ENCODE measurements around the gene P2RY12.
A peak's percentile ranks its signal among the peaks of the same experiment; 100 is the strongest.

Gene P2RY12

DNA sequence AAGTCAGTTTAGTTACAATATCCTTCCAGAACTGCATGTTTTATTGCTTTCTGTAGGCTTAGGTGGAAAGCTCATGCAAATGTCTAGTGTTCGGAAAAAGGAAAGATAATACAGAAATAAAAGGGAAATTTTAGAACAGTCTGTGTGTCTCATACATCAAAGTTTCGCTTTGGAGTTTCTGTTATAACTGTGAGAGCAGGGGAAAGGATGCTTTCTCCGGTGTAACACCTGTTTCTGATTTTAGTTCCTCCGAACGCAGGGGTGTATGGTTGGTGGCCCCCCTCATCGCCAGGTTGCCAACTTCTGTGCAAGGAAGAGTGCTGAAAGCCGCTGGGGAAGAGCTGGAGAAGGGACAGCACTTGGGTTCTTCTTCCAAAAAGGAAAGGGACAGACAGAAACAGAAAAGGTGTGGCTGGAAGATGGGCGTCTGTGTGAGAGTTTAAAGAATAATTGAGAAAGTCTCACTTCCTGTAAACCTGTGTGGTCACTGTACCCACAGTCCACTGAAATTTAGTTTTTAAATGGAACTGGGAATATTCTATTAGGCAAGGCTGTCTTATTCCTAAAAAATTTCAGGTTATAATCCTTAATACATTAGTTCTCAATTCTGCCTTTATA, 6.7 kb downstream of the P2RY12 start:
- H3K4me3 ChIP-seq (ENCODE audit: low read length) = peak overlapping the region; percentile 42
- peaks cover 17% of the 10 kb centered on the region for H3F3A ChIP-seq (ENCODE audit: control insufficient read depth, insufficient read depth)
- H3K9me3 ChIP-seq (ENCODE audit: control insufficient read depth, insufficient read depth, low read length) = no peaks in the 10 kb centered on the region

DNA sequence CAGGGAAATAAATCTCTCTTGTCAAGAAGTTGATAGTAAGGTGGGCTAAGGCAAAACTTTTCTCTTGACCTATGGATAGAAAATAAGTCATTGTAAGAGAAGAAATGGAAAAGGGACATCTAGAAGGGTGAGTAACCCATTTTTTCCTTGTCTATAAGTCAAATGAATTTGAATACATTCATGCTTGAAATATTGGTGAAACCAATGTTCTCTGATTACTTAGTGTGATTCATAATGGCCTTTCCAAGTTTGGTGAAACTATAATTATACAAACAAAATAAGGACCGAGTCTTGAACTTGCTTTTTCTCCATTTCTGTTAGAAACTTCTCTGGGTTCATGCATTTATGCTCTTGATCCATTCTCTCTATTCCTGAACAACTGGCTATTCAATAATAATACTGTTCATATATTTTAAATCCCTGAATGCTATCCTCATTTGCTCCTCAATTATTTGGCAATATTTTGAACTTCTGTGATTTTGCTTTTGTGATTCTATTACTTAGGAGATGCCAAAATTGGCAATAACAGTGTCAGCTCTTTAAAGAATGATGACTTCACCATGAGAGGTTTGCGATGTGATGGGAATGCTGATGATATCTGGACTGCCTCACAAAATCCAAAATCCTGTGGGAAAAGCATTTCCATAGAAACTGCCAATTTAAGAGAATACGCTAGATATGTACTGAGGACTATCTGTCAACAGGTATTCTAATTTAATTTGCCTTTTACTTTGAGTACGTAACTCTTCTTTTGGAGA, 12.3 kb downstream of the P2RY12 start:
- Histone ChIP-seq H3K79me2 (ENCODE audit: control insufficient read depth, low read length) (no peaks in the 10 kb centered on the region), H4K20me1 (ENCODE audit: control insufficient read depth, insufficient read depth, low read depth, low read length) (no peaks in the 10 kb centered on the region), H3K36me3 (ENCODE audit: control insufficient read depth, low read length) (no peaks in the 10 kb centered on the region), H3K4me1 (ENCODE audit: control insufficient read depth, low read length) (peaks cover 10% of the 10 kb centered on the region), H3K4me2 (ENCODE audit: low read length) (no peak overlapping the region), H3K9me3 (ENCODE audit: control insufficient read depth, insufficient read depth, low read length) (no peaks in the 10 kb centered on the region), H3K27me3 (ENCODE audit: control insufficient read depth, low read length) (no peaks in the 10 kb centered on the region), H3K4me3 (ENCODE audit: low read length) (no peak overlapping the region), H3K27ac (ENCODE audit: low read depth, low read length) (no peak overlapping the region), H3F3A (ENCODE audit: control insufficient read depth, insufficient read depth) (no peaks in the 10 kb centered on the region), H3K9me2 (replicated peaks; ENCODE audit: control insufficient read depth, low read length) (no peaks in the 10 kb centered on the region)
- TF ChIP-seq, protein P1, sequence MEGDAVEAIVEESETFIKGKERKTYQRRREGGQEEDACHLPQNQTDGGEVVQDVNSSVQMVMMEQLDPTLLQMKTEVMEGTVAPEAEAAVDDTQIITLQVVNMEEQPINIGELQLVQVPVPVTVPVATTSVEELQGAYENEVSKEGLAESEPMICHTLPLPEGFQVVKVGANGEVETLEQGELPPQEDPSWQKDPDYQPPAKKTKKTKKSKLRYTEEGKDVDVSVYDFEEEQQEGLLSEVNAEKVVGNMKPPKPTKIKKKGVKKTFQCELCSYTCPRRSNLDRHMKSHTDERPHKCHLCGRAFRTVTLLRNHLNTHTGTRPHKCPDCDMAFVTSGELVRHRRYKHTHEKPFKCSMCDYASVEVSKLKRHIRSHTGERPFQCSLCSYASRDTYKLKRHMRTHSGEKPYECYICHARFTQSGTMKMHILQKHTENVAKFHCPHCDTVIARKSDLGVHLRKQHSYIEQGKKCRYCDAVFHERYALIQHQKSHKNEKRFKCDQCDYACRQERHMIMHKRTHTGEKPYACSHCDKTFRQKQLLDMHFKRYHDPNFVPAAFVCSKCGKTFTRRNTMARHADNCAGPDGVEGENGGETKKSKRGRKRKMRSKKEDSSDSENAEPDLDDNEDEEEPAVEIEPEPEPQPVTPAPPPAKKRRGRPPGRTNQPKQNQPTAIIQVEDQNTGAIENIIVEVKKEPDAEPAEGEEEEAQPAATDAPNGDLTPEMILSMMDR (IDR thresholded peaks at IDR 0.05; ENCODE audit: low read depth, low read length, poor library complexity, severe bottlenecking) = no peak
- no peak for TF ChIP-seq EZH2phosphoT487 (IDR thresholded peaks at IDR 0.05; ENCODE audit: borderline replicate concordance, low read length)

More for the DNA sequence above, 6.7 kb downstream of the P2RY12 start:
- Histone ChIP-seq H3K4me2 (ENCODE audit: low read length) (peak overlapping the region; percentile 52), H4K20me1 (ENCODE audit: control insufficient read depth, insufficient read depth, low read depth, low read length) (no peaks in the 10 kb centered on the region), H3K27ac (ENCODE audit: low read depth, low read length) (peak overlapping the region; percentile 73), H3K36me3 (ENCODE audit: control insufficient read depth, low read length) (peaks cover 11% of the 10 kb centered on the region; the same call in 1 of the 2 replicates), H3K9me2 (replicated peaks; ENCODE audit: control insufficient read depth, low read length) (no peaks in the 10 kb centered on the region), H3K4me1 (ENCODE audit: control insufficient read depth, low read length) (peaks cover 63% of the 10 kb centered on the region), H3K27me3 (ENCODE audit: control insufficient read depth, low read length) (no peaks in the 10 kb centered on the region), H3K79me2 (ENCODE audit: control insufficient read depth, low read length) (no peaks in the 10 kb centered on the region)
- TF ChIP-seq, protein P1 (IDR thresholded peaks at IDR 0.05; ENCODE audit: low read depth, low read length, poor library complexity, severe bottlenecking) = no peak
- no peak for TF ChIP-seq EZH2phosphoT487 (IDR thresholded peaks at IDR 0.05; ENCODE audit: borderline replicate concordance, low read length)

DNA sequence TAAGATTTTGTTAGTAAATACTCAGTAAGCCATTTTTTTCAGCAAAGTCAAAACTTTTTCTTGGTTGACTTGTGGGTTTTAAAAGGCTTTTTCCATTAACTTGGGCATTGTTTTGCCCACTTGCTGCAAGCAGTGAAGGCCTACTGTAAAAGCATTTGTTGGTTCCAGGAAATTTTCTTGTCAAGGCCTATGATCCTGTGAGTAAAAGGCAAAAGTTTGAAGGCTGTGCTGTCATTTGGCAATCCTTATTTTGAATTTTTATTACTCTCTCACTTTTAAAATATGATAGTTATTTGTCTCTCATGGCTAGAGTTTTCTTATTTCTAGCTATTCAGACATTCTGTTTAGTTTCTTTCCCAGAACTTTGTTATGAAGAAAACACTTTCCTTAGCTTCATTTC, 13.0 kb downstream of the P2RY12 start:
- TF ChIP-seq, protein P1 (IDR thresholded peaks at IDR 0.05; ENCODE audit: low read depth, low read length, poor library complexity, severe bottlenecking) = no peak
- TF ChIP-seq EZH2phosphoT487 (IDR thresholded peaks at IDR 0.05; ENCODE audit: borderline replicate concordance, low read length) = no peak
- Histone ChIP-seq H4K20me1 (ENCODE audit: control insufficient read depth, insufficient read depth, low read depth, low read length) (no peaks in the 10 kb centered on the region), H3K4me1 (ENCODE audit: control insufficient read depth, low read length) (peaks cover 3% of the 10 kb centered on the region; the same call in 1 of the 2 replicates), H3K9me3 (ENCODE audit: control insufficient read depth, insufficient read depth, low read length) (no peaks in the 10 kb centered on the region), H3K36me3 (ENCODE audit: control insufficient read depth, low read length) (no peaks in the 10 kb centered on the region), H3K79me2 (ENCODE audit: control insufficient read depth, low read length) (no peaks in the 10 kb centered on the region), H3F3A (ENCODE audit: control insufficient read depth, insufficient read depth) (no peaks in the 10 kb centered on the region), H3K27me3 (ENCODE audit: control insufficient read depth, low read length) (no peaks in the 10 kb centered on the region), H3K27ac (ENCODE audit: low read depth, low read length) (no peak overlapping the region), H3K4me2 (ENCODE audit: low read length) (no peak overlapping the region), H3K4me3 (ENCODE audit: low read length) (no peak overlapping the region), H3K9me2 (replicated peaks; ENCODE audit: control insufficient read depth, low read length) (no peaks in the 10 kb centered on the region)

Measured in DOHH2 (cell line).